VCaP (cell line): Measurements from ENCODE around the gene PTGS2.
"Not testable (repeated sequence)": the region's sequence is repeated elsewhere in the genome, so short reads cannot be mapped to it uniquely, and the experiment has no call there.

Experiments used
- H3K27ac ChIP-seq: fragments of 450-650 bp; 2 replicates; pipeline ENCODE4 v1.5.1; 2017
- TF ChIP-seq, protein P1 (sequence below): fragments of 450-650 bp; conservative IDR thresholded peaks from 2 replicates; pipeline ENCODE4 v1.5.1; 2017; ENCODE audit warnings: mild to moderate bottlenecking, moderate library complexity

The PTGS2 gene

GRCh38 chr1:186670297-186671135 is 9.7 kb downstream of the PTGS2 start:
- TF ChIP-seq, protein P1, sequence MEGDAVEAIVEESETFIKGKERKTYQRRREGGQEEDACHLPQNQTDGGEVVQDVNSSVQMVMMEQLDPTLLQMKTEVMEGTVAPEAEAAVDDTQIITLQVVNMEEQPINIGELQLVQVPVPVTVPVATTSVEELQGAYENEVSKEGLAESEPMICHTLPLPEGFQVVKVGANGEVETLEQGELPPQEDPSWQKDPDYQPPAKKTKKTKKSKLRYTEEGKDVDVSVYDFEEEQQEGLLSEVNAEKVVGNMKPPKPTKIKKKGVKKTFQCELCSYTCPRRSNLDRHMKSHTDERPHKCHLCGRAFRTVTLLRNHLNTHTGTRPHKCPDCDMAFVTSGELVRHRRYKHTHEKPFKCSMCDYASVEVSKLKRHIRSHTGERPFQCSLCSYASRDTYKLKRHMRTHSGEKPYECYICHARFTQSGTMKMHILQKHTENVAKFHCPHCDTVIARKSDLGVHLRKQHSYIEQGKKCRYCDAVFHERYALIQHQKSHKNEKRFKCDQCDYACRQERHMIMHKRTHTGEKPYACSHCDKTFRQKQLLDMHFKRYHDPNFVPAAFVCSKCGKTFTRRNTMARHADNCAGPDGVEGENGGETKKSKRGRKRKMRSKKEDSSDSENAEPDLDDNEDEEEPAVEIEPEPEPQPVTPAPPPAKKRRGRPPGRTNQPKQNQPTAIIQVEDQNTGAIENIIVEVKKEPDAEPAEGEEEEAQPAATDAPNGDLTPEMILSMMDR = no peak
- no peak overlapping the region for H3K27ac ChIP-seq

GRCh38 chr1:186669784-186670183 is 10.4 kb downstream of the PTGS2 start:
- not testable (repeated sequence) for H3K27ac ChIP-seq

- H3K27ac ChIP-seq = not testable (repeated sequence)
Measured at GRCh38 chr1:186664217-186664616, 16.0 kb downstream of the PTGS2 start.

GRCh38 chr1:186662752-186663151 is 17.5 kb downstream of the PTGS2 start:
- TF ChIP-seq, protein P1 = no peak
- H3K27ac ChIP-seq = no peak overlapping the region

GRCh38 chr1:186659890-186660341 is 20.3 kb downstream of the PTGS2 start:
- TF ChIP-seq, protein P1 = no peak
- H3K27ac ChIP-seq = no peak overlapping the region

- TF ChIP-seq, protein P1 = no peak
- no peak overlapping the region for H3K27ac ChIP-seq
Measured at GRCh38 chr1:186658999-186659398, 21.2 kb downstream of the PTGS2 start.

DNA sequence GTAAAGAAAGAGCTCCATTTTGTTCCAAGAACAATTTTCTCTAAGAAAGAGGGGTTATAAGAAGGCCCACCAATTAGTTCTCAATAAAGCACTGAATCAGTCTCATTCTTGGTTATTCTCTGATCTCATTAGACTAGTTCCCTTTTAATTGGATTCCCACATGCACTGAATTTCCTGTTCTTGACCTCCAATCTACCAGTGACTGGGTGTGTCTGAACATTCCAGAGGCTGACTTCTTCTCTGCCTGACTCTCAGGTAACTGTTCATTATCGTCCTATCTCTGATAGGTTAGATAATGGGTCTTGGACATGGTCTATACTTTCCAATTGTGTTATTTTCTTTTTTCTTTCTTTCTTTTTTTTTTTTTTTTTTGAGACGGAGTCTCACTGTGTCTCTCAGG is 22.7 kb downstream of the PTGS2 start:
- TF ChIP-seq, protein P1 = no peak
- H3K27ac ChIP-seq = no peak overlapping the region

DNA sequence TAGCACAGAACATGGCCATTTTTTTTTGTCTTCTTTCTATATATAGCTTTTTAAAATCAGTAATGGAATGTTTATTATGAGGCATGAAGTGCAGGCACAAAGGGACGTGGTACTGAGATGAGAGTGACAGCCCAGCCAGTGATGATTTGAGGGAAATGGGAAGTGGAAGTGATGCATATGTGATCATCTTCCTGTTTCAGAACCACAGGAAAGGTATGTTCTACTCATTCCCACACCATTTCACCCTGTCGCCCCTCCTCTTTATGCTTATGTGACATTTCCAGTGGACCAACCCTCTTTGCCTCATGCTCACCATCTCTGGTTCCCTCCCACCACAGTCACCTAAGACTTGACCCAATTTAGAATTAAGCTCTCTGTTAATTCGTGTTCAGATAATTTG is 24.3 kb downstream of the PTGS2 start:
- TF ChIP-seq, protein P1 = no peak
- no peak overlapping the region for H3K27ac ChIP-seq
